ENCODE measurements around the gene MTHFD1L.
"Not testable (repeated sequence)": the region's sequence is repeated elsewhere in the genome, so short reads cannot be mapped to it uniquely, and the experiment has no call there.

Gene MTHFD1L

GRCh38 chr6:150865406-150866146 lies at the start of gene MTHFD1L:
Gene MTHFD1L (plus strand): TSS chr6:150865702. CDS start chr6:150865823, 121 bp downstream.
- H3K27ac ChIP-seq (ENCODE audit: low read depth, low read length) = peak within 1 kb of the TSS; percentile 98
- H2AFZ ChIP-seq (ENCODE audit: low read length, unreplicated experiment) = peak within 1 kb of the TSS; percentile 35
- peaks cover 39% of the 10 kb centered on the region for H3K79me2 ChIP-seq (ENCODE audit: control insufficient read depth, insufficient read depth, low read length, unreplicated experiment)
- H3K4me1 ChIP-seq (ENCODE audit: control insufficient read depth, insufficient read depth, low read length, unreplicated experiment) = peaks cover 11% of the 10 kb centered on the region
- H3K4me3 ChIP-seq (ENCODE audit: low read depth, low read length) = peak within 1 kb of the TSS; percentile 97
- H3K27me3 ChIP-seq (ENCODE audit: insufficient read depth, low read length) = no peaks in the 10 kb centered on the region
- no peaks in the 10 kb centered on the region for H3K36me3 ChIP-seq (ENCODE audit: insufficient read depth, low read length)

GRCh38 chr6:150816554-150816953 lies 48.9 kb upstream of the MTHFD1L start:
- H3K4me3 ChIP-seq (ENCODE audit: low read depth, low read length); H2AFZ ChIP-seq (ENCODE audit: low read length, unreplicated experiment); H3K27ac ChIP-seq (ENCODE audit: low read depth, low read length); H3K27me3 ChIP-seq (ENCODE audit: insufficient read depth, low read length); H3K36me3 ChIP-seq (ENCODE audit: insufficient read depth, low read length); H3K79me2 ChIP-seq (ENCODE audit: control insufficient read depth, insufficient read depth, low read length, unreplicated experiment): not testable (repeated sequence)
- peaks cover 14% of the 10 kb centered on the region for H3K4me1 ChIP-seq (ENCODE audit: control insufficient read depth, insufficient read depth, low read length, unreplicated experiment)

GRCh38 chr6:150822932-150823331 lies 42.6 kb upstream of the MTHFD1L start:
- Histone ChIP-seq H3K79me2 (ENCODE audit: control insufficient read depth, insufficient read depth, low read length, unreplicated experiment) (no peaks in the 10 kb centered on the region), H2AFZ (ENCODE audit: low read length, unreplicated experiment) (no peak overlapping the region), H3K4me3 (ENCODE audit: low read depth, low read length) (no peak overlapping the region), H3K36me3 (ENCODE audit: insufficient read depth, low read length) (no peaks in the 10 kb centered on the region), H3K27me3 (ENCODE audit: insufficient read depth, low read length) (no peaks in the 10 kb centered on the region), H3K27ac (ENCODE audit: low read depth, low read length) (no peak overlapping the region), H3K4me1 (ENCODE audit: control insufficient read depth, insufficient read depth, low read length, unreplicated experiment) (no peaks in the 10 kb centered on the region)

GRCh38 chr6:150826788-150827187 lies 38.7 kb upstream of the MTHFD1L start:
- no peak overlapping the region for H2AFZ ChIP-seq (ENCODE audit: low read length, unreplicated experiment)
- H3K36me3 ChIP-seq (ENCODE audit: insufficient read depth, low read length) = no peaks in the 10 kb centered on the region
- H3K79me2 ChIP-seq (ENCODE audit: control insufficient read depth, insufficient read depth, low read length, unreplicated experiment) = no peaks in the 10 kb centered on the region
- no peaks in the 10 kb centered on the region for H3K27me3 ChIP-seq (ENCODE audit: insufficient read depth, low read length)
- H3K4me1 ChIP-seq (ENCODE audit: control insufficient read depth, insufficient read depth, low read length, unreplicated experiment) = no peaks in the 10 kb centered on the region
- H3K4me3 ChIP-seq (ENCODE audit: low read depth, low read length) = no peak overlapping the region
- H3K27ac ChIP-seq (ENCODE audit: low read depth, low read length) = no peak overlapping the region

GRCh38 chr6:150828107-150828506 lies 37.4 kb upstream of the MTHFD1L start:
- not testable (repeated sequence) for H3K36me3 ChIP-seq (ENCODE audit: insufficient read depth, low read length); H3K27ac ChIP-seq (ENCODE audit: low read depth, low read length)

GRCh38 chr6:150830439-150831165 lies 34.9 kb upstream of the MTHFD1L start:
- Histone ChIP-seq H3K4me3 (ENCODE audit: low read depth, low read length) (no peak overlapping the region), H2AFZ (ENCODE audit: low read length, unreplicated experiment) (no peak overlapping the region), H3K27ac (ENCODE audit: low read depth, low read length) (no peak overlapping the region), H3K36me3 (ENCODE audit: insufficient read depth, low read length) (no peaks in the 10 kb centered on the region), H3K79me2 (ENCODE audit: control insufficient read depth, insufficient read depth, low read length, unreplicated experiment) (no peaks in the 10 kb centered on the region), H3K27me3 (ENCODE audit: insufficient read depth, low read length) (no peaks in the 10 kb centered on the region), H3K4me1 (ENCODE audit: control insufficient read depth, insufficient read depth, low read length, unreplicated experiment) (no peaks in the 10 kb centered on the region)

More at GRCh38 chr6:150828107-150828506, 37.4 kb upstream of the MTHFD1L start:
- not testable (repeated sequence) for H3K4me3 ChIP-seq (ENCODE audit: low read depth, low read length); H3K79me2 ChIP-seq (ENCODE audit: control insufficient read depth, insufficient read depth, low read length, unreplicated experiment); H3K4me1 ChIP-seq (ENCODE audit: control insufficient read depth, insufficient read depth, low read length, unreplicated experiment); H2AFZ ChIP-seq (ENCODE audit: low read length, unreplicated experiment); H3K27me3 ChIP-seq (ENCODE audit: insufficient read depth, low read length)

GRCh38 chr6:150831577-150831976 lies 33.9 kb upstream of the MTHFD1L start:
- no peak overlapping the region for H3K4me3 ChIP-seq (ENCODE audit: low read depth, low read length)
- H2AFZ ChIP-seq (ENCODE audit: low read length, unreplicated experiment) = no peak overlapping the region
- no peaks in the 10 kb centered on the region for H3K4me1 ChIP-seq (ENCODE audit: control insufficient read depth, insufficient read depth, low read length, unreplicated experiment)
- H3K27ac ChIP-seq (ENCODE audit: low read depth, low read length) = no peak overlapping the region
- no peaks in the 10 kb centered on the region for H3K79me2 ChIP-seq (ENCODE audit: control insufficient read depth, insufficient read depth, low read length, unreplicated experiment)
- H3K36me3 ChIP-seq (ENCODE audit: insufficient read depth, low read length) = no peaks in the 10 kb centered on the region
- no peaks in the 10 kb centered on the region for H3K27me3 ChIP-seq (ENCODE audit: insufficient read depth, low read length)

- Histone ChIP-seq H3K4me1 (ENCODE audit: control insufficient read depth, insufficient read depth, low read length, unreplicated experiment) (no peaks in the 10 kb centered on the region), H3K36me3 (ENCODE audit: insufficient read depth, low read length) (no peaks in the 10 kb centered on the region), H3K79me2 (ENCODE audit: control insufficient read depth, insufficient read depth, low read length, unreplicated experiment) (no peaks in the 10 kb centered on the region), H3K27ac (ENCODE audit: low read depth, low read length) (no peak overlapping the region), H3K4me3 (ENCODE audit: low read depth, low read length) (no peak overlapping the region), H3K27me3 (ENCODE audit: insufficient read depth, low read length) (no peaks in the 10 kb centered on the region), H2AFZ (ENCODE audit: low read length, unreplicated experiment) (no peak overlapping the region)
These were observed 29.9 kb upstream of the MTHFD1L start for GRCh38 chr6:150835620-150836019.

GRCh38 chr6:150840185-150840584 lies 25.3 kb upstream of the MTHFD1L start:
- Histone ChIP-seq H3K27me3 (ENCODE audit: insufficient read depth, low read length) (no peaks in the 10 kb centered on the region), H2AFZ (ENCODE audit: low read length, unreplicated experiment) (no peak overlapping the region), H3K79me2 (ENCODE audit: control insufficient read depth, insufficient read depth, low read length, unreplicated experiment) (no peaks in the 10 kb centered on the region), H3K4me1 (ENCODE audit: control insufficient read depth, insufficient read depth, low read length, unreplicated experiment) (no peaks in the 10 kb centered on the region), H3K4me3 (ENCODE audit: low read depth, low read length) (no peak overlapping the region), H3K27ac (ENCODE audit: low read depth, low read length) (no peak overlapping the region), H3K36me3 (ENCODE audit: insufficient read depth, low read length) (no peaks in the 10 kb centered on the region)

- Histone ChIP-seq H2AFZ (ENCODE audit: low read length, unreplicated experiment) (no peak overlapping the region), H3K4me3 (ENCODE audit: low read depth, low read length) (no peak overlapping the region), H3K79me2 (ENCODE audit: control insufficient read depth, insufficient read depth, low read length, unreplicated experiment) (no peaks in the 10 kb centered on the region), H3K4me1 (ENCODE audit: control insufficient read depth, insufficient read depth, low read length, unreplicated experiment) (no peaks in the 10 kb centered on the region), H3K36me3 (ENCODE audit: insufficient read depth, low read length) (no peaks in the 10 kb centered on the region), H3K27me3 (ENCODE audit: insufficient read depth, low read length) (no peaks in the 10 kb centered on the region), H3K27ac (ENCODE audit: low read depth, low read length) (no peak overlapping the region)
These were observed 24.3 kb upstream of the MTHFD1L start for GRCh38 chr6:150841189-150841588.

GRCh38 chr6:150841697-150842096 lies 23.8 kb upstream of the MTHFD1L start:
- Histone ChIP-seq H2AFZ (ENCODE audit: low read length, unreplicated experiment) (no peak overlapping the region), H3K27me3 (ENCODE audit: insufficient read depth, low read length) (no peaks in the 10 kb centered on the region), H3K36me3 (ENCODE audit: insufficient read depth, low read length) (no peaks in the 10 kb centered on the region), H3K79me2 (ENCODE audit: control insufficient read depth, insufficient read depth, low read length, unreplicated experiment) (no peaks in the 10 kb centered on the region), H3K4me1 (ENCODE audit: control insufficient read depth, insufficient read depth, low read length, unreplicated experiment) (no peaks in the 10 kb centered on the region), H3K4me3 (ENCODE audit: low read depth, low read length) (no peak overlapping the region), H3K27ac (ENCODE audit: low read depth, low read length) (no peak overlapping the region)

Measured in ACC112 (cell line).